MCF 10A (cell line): ENCODE measurements around the gene SMYD3. TPM values are rescaled to one million over a fixed set of nuclear protein-coding genes. Genes with fewer than 3 reads are reported as not detected.
"Not testable (repeated sequence)": the region's sequence is repeated elsewhere in the genome, so short reads cannot be mapped to it uniquely, and the experiment has no call there.

Experiments
- BruUV-seq: library from RNA; stranded (reverse); fragments of 400-500 nt; replicated peaks from 2 replicates; lab custom pipeline; 2021; lab: Mats Ljungman, UMichigan
- CTCF ChIA-PET: fragments of 300-600 bp; sonication (Branson Sonifier 250); formaldehyde crosslinking; extraction: SDS; loops from one replicate; lab custom pipeline; 2021; ENCODE audit warnings: antibody characterized with exemption, inconsistent platforms; lab: Yijun Ruan, JAX
- POLR2A ChIA-PET: fragments of 300-600, 350-650 bp; sonication (Branson Sonifier 250); formaldehyde crosslinking; extraction: SDS; loops from one replicate; lab custom pipeline; 2020; ENCODE audit warnings: antibody characterized with exemption, inconsistent platforms; lab: Yijun Ruan, JAX
- DNase-seq: peaks from one replicate; pipeline ENCODE4 v3.0.0-alpha.2; 2018; ENCODE audit not compliant: unreplicated experiment
- H3K27ac Mint-ChIP-seq: one replicate; pipeline ENCODE4 v1.8.0; 2022; ENCODE audit warnings: mild to moderate bottlenecking, low read depth, mixed read lengths; ENCODE audit not compliant: unreplicated experiment
- H3K27me3 Mint-ChIP-seq: one replicate; pipeline ENCODE4 v1.8.0; 2022; ENCODE audit warnings: mixed read lengths; ENCODE audit not compliant: insufficient read depth, unreplicated experiment
- H3K36me3 Mint-ChIP-seq: one replicate; pipeline ENCODE4 v1.8.0; 2022; ENCODE audit warnings: mild to moderate bottlenecking, moderate library complexity, mixed read lengths; ENCODE audit not compliant: insufficient read depth, unreplicated experiment
- H3K4me1 Mint-ChIP-seq: one replicate; pipeline ENCODE4 v1.8.0; 2022; ENCODE audit warnings: mixed read lengths; ENCODE audit not compliant: insufficient read depth, unreplicated experiment
- H3K4me3 Mint-ChIP-seq: one replicate; pipeline ENCODE4 v1.8.0; 2022; ENCODE audit warnings: mild to moderate bottlenecking, moderate library complexity, mixed read lengths; ENCODE audit not compliant: unreplicated experiment
- H3K9me3 Mint-ChIP-seq: one replicate; pipeline ENCODE4 v1.8.0; 2022; ENCODE audit warnings: mixed read lengths; ENCODE audit not compliant: unreplicated experiment
- CTCF ChIP-seq: fragments of 200-600 bp; IDR thresholded peaks from one replicate; pipeline ENCODE4 v1.8.0; 2022; ENCODE audit warnings: antibody characterized with exemption, mild to moderate bottlenecking; ENCODE audit not compliant: unreplicated experiment
- intact Hi-C: fragments of 100-400 bp; cut with micrococcal nuclease; formaldehyde crosslinking; loops from 2 replicates; pipeline ENCODE4 v1.14.1; 2022
- total RNA-seq: library from RNA; stranded (reverse); gene quantifications from 2 replicates; pipeline ENCODE4 v1.2.3, GENCODE V29; 2022

Gene SMYD3
- total RNA-seq, 1 experiment from 2014 or later, result 26.9 TPM

- peak overlapping the region; percentile 47 for H3K27ac Mint-ChIP-seq
- intact Hi-C loops, result loop anchor here (2.0 kb wide), 1 partner anchor 35 kb away; no protein-coding TSS in a partner anchor
- no peaks in the 10 kb centered on the region for H3K36me3 Mint-ChIP-seq
- CTCF ChIA-PET, result interaction anchor here (0.5 to 1.2 kb wide), 9 partner anchors 7 to 706 kb away, joined by 3 to 6 read pairs (median 3); no protein-coding TSS in a partner anchor
- no peak for TF ChIP-seq CTCF
- H3K4me1 Mint-ChIP-seq, result peaks cover 14% of the 10 kb centered on the region
- H3K27me3 Mint-ChIP-seq, result no peaks in the 10 kb centered on the region
- H3K4me3 Mint-ChIP-seq, result no peak overlapping the region
- no TSS peak for BruUV-seq
- POLR2A ChIA-PET, result interaction anchor here (0.5 to 1.4 kb wide), 6 partner anchors 33 to 847 kb away, joined by 3 to 6 read pairs (median 3); no protein-coding TSS in a partner anchor
- no peaks in the 10 kb centered on the region for H3K9me3 Mint-ChIP-seq
- peak; percentile 27 for DNase-seq
These were observed 683.5 kb downstream of the SMYD3 start for GRCh38 chr1:245823408-245824147.

DNA sequence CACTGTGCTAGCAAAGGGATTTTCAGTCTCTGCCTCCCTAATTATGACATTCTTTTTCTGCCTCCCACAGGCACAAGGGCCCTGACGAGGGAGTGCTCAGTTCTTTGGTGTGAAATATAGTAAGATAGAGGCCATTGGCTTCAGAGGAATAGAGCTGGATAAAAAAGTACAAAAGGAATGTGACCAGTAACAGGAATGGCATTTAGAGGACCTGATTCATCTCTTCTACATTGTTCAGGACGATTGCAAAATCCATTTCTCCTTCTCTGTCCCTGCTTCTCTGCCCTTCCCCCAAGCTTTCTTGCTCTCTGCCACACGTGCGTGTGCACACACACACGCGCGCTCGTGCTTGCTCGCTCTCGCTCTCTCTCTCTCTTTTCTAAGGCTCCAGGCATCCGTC lies 684.1 kb downstream of the SMYD3 start:
- H3K27me3 Mint-ChIP-seq, result no peaks in the 10 kb centered on the region
- peak; percentile 89 for DNase-seq
- CTCF ChIA-PET, result interaction anchor here (0.6 to 1.1 kb wide), 2 partner anchors 9 to 670 kb away, joined by 3 to 4 read pairs; no protein-coding TSS in a partner anchor
- H3K4me3 Mint-ChIP-seq, result no peak overlapping the region
- H3K27ac Mint-ChIP-seq, result peak overlapping the region; percentile 47
- H3K4me1 Mint-ChIP-seq, result peaks cover 14% of the 10 kb centered on the region
- POLR2A ChIA-PET, result interaction anchor here (0.5 to 1.4 kb wide), 4 partner anchors 33 to 847 kb away, joined by 3 to 6 read pairs (median 3); no protein-coding TSS in a partner anchor
- no peak for TF ChIP-seq CTCF
- no peaks in the 10 kb centered on the region for H3K9me3 Mint-ChIP-seq
- no peaks in the 10 kb centered on the region for H3K36me3 Mint-ChIP-seq
- BruUV-seq, result no TSS peak
- intact Hi-C loops, result loop anchor here (2.0 kb wide), 1 partner anchor 34 kb away; no protein-coding TSS in a partner anchor

DNA sequence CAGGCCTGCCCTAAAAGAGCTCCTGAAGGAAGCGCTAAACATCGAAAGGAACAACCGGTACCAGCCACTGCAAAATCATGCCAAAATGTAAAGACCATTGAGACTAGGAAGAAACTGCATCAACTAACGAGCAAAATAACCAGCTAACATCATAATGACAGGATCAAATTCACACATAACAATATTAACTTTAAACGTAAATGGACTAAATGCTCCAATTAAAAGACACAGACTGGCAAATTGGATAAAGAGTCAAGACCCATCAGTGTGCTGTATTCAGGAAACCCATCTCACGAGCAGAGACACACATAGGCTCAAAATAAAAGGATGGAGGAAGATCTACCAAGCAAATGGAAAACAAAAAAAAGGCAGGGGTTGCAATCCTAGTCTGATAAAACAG lies 688.7 kb downstream of the SMYD3 start:
- H3K36me3 Mint-ChIP-seq, POLR2A ChIA-PET, H3K27me3 Mint-ChIP-seq, H3K4me3 Mint-ChIP-seq, H3K27ac Mint-ChIP-seq, DNase-seq, CTCF ChIA-PET, intact Hi-C loops, BruUV-seq, H3K9me3 Mint-ChIP-seq: not testable (repeated sequence)
- peaks cover 11% of the 10 kb centered on the region for H3K4me1 Mint-ChIP-seq

DNA sequence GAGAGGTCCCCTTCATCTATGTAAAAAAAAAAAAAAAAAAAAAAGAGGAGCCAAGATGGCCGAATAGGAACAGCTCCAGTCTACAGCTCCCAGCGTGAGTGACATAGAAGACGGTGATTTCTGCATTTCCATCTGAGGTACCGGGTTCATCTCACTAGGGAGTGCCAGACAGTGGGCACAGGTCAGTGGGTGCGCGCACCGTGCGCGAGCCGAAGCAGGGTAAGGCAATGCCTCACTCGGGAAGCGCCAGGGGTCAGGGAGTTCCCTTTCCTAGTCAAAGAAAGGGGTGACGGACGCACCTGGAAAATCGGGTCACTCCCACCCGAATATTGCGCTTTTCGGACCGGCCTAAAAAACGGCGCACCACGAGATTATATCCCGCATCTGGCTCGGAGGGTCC lies 690.6 kb downstream of the SMYD3 start:
- H3K4me1 Mint-ChIP-seq, H3K36me3 Mint-ChIP-seq, BruUV-seq, H3K4me3 Mint-ChIP-seq, intact Hi-C loops, H3K27ac Mint-ChIP-seq, H3K27me3 Mint-ChIP-seq, H3K9me3 Mint-ChIP-seq, POLR2A ChIA-PET, DNase-seq: not testable (repeated sequence)
- CTCF ChIA-PET, result interaction anchor here (0.8 to 1.2 kb wide), 3 partner anchors 8 to 664 kb away, joined by 3 to 5 read pairs (median 3); no protein-coding TSS in a partner anchor

DNA sequence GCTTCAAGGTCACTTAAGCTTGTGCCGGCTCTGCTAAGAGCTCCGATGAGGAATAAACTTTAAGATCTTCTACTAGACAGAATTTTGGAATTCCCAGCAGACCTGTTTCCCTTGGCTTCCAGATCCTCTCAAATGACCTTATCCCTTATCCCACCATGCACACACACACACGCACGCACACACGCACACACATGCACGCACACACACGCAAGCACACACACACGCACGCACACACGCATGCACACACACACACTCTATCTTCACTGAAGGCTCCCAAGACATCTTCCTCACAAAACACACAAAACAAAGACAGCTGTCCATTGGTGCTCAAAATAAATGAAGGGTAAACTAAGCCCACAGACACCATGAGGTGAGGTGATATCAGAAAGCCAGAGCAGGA lies 692.4 kb downstream of the SMYD3 start:
- Mint-ChIP-seq H3K27me3 (no peaks in the 10 kb centered on the region), H3K27ac (no peak overlapping the region), H3K4me3 (no peak overlapping the region), H3K4me1 (no peaks in the 10 kb centered on the region), H3K9me3 (no peaks in the 10 kb centered on the region), H3K36me3 (no peaks in the 10 kb centered on the region)
- intact Hi-C loops, result no loop called here
- TF ChIP-seq CTCF, result no peak
- no TSS peak for BruUV-seq
- DNase-seq, result no peak
- POLR2A ChIA-PET, result interaction anchor here (0.9 to 1.1 kb wide), 2 partner anchors 14 to 273 kb away, joined by 3 read pairs; no protein-coding TSS in a partner anchor
- CTCF ChIA-PET, result interaction anchor here (1.1 to 1.3 kb wide), 2 partner anchors 9 to 640 kb away, joined by 3 to 4 read pairs; no protein-coding TSS in a partner anchor
